MCF 10A (cell line): Measurements from ENCODE around the gene TOMM40. TPM values are rescaled to one million over a fixed set of nuclear protein-coding genes. Genes with fewer than 3 reads are reported as not detected.
A peak's percentile ranks its signal among the peaks of the same experiment; 100 is the strongest.

ENCODE experiments used
- BruUV-seq: library from RNA; stranded (reverse); fragments of 400-500 nt; replicated peaks from 2 replicates; lab custom pipeline; 2021; lab: Mats Ljungman, UMichigan
- CTCF ChIA-PET: fragments of 300-600 bp; sonication (Branson Sonifier 250); formaldehyde crosslinking; extraction: SDS; loops from one replicate; lab custom pipeline; 2021; ENCODE audit warnings: antibody characterized with exemption, inconsistent platforms; lab: Yijun Ruan, JAX
- POLR2A ChIA-PET: fragments of 300-600, 350-650 bp; sonication (Branson Sonifier 250); formaldehyde crosslinking; extraction: SDS; loops from one replicate; lab custom pipeline; 2020; ENCODE audit warnings: antibody characterized with exemption, inconsistent platforms; lab: Yijun Ruan, JAX
- DNase-seq: peaks from one replicate; pipeline ENCODE4 v3.0.0-alpha.2; 2018; ENCODE audit not compliant: unreplicated experiment
- H3K27ac Mint-ChIP-seq: one replicate; pipeline ENCODE4 v1.8.0; 2022; ENCODE audit warnings: mild to moderate bottlenecking, low read depth, mixed read lengths; ENCODE audit not compliant: unreplicated experiment
- H3K27me3 Mint-ChIP-seq: one replicate; pipeline ENCODE4 v1.8.0; 2022; ENCODE audit warnings: mixed read lengths; ENCODE audit not compliant: insufficient read depth, unreplicated experiment
- H3K36me3 Mint-ChIP-seq: one replicate; pipeline ENCODE4 v1.8.0; 2022; ENCODE audit warnings: mild to moderate bottlenecking, moderate library complexity, mixed read lengths; ENCODE audit not compliant: insufficient read depth, unreplicated experiment
- H3K4me1 Mint-ChIP-seq: one replicate; pipeline ENCODE4 v1.8.0; 2022; ENCODE audit warnings: mixed read lengths; ENCODE audit not compliant: insufficient read depth, unreplicated experiment
- H3K4me3 Mint-ChIP-seq: one replicate; pipeline ENCODE4 v1.8.0; 2022; ENCODE audit warnings: mild to moderate bottlenecking, moderate library complexity, mixed read lengths; ENCODE audit not compliant: unreplicated experiment
- H3K9me3 Mint-ChIP-seq: one replicate; pipeline ENCODE4 v1.8.0; 2022; ENCODE audit warnings: mixed read lengths; ENCODE audit not compliant: unreplicated experiment
- intact Hi-C: fragments of 100-400 bp; cut with micrococcal nuclease; formaldehyde crosslinking; loops from 2 replicates; pipeline ENCODE4 v1.14.1; 2022
- total RNA-seq: library from RNA; stranded (reverse); gene quantifications from 2 replicates; pipeline ENCODE4 v1.2.3, GENCODE V29; 2022
- TF ChIP-seq, protein P1 (sequence below): fragments of 200-600 bp; IDR thresholded peaks from one replicate; pipeline ENCODE4 v1.8.0; 2022; ENCODE audit warnings: antibody characterized with exemption, mild to moderate bottlenecking; ENCODE audit not compliant: unreplicated experiment

The TOMM40 gene
- total RNA-seq, 1 experiment from 2014 or later: 114 TPM

DNA sequence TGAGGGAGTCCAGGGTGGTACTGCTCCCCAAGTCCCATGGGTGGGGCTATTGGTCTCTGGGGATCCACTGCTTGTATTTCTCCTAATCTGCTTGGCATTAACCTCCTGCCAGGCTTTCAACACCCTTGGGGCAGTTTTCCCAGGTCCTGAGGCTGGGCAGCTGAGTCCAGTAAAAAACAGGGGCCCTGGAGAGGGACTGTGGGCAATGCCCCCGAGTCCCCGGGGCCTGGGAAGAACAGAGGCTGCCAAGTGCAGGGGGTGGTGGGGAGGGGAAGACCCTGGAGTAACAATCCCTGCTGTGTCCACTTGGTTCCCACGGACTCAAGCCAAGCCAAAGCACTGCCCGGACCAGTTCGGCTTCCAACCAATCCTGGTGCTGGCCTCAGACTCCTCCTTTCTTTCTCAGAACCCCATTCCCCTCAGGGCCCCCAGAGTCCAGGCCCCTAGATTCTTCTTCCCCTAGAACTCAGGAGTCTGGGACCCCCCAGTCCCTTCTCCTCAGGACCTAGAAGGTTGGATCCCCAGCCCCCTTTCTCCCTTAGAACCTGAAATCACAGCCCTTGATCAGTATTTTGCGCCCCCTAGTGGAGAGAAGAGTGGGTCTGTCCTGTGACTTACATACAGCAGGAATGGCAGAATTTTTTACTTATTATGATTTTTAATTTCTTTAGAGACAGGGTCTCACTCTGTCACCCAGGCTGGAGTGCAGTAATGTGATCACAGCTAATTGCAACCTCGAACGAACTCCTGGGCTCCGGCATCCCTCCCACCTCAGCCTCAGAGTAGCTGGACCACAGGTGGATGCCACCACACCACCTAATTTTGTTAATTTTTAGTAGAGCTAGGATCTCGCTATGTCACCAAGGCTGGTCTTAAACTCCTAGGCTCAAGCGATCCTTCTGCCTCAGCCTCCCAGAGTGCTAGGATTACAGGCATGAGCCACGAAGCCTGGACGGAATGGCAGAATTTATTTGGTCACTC, 60.4 kb downstream of the TOMM40 start:
- intact Hi-C loops: loop anchor here (1.0 to 5.0 kb wide), 4 partner anchors 41 to 381 kb away; partner anchors contain the start of gene NECTIN2
- peaks cover 12% of the 10 kb centered on the region for H3K36me3 Mint-ChIP-seq
- H3K4me1 Mint-ChIP-seq: peaks cover 14% of the 10 kb centered on the region
- DNase-seq: peak; percentile 87
- no peak overlapping the region for H3K4me3 Mint-ChIP-seq
- TF ChIP-seq, protein P1, sequence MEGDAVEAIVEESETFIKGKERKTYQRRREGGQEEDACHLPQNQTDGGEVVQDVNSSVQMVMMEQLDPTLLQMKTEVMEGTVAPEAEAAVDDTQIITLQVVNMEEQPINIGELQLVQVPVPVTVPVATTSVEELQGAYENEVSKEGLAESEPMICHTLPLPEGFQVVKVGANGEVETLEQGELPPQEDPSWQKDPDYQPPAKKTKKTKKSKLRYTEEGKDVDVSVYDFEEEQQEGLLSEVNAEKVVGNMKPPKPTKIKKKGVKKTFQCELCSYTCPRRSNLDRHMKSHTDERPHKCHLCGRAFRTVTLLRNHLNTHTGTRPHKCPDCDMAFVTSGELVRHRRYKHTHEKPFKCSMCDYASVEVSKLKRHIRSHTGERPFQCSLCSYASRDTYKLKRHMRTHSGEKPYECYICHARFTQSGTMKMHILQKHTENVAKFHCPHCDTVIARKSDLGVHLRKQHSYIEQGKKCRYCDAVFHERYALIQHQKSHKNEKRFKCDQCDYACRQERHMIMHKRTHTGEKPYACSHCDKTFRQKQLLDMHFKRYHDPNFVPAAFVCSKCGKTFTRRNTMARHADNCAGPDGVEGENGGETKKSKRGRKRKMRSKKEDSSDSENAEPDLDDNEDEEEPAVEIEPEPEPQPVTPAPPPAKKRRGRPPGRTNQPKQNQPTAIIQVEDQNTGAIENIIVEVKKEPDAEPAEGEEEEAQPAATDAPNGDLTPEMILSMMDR: peak; percentile 84
- ChIA-PET CTCF (interaction anchor here (0.5 to 6.4 kb wide), 28 partner anchors 10 to 806 kb away, joined by 3 to 49 read pairs (median 4); partner anchors contain the start of genes APOE and NECTIN2), POLR2A (interaction anchor here (0.6 to 0.7 kb wide), 3 partner anchors 25 to 230 kb away, joined by 3 to 4 read pairs (median 3); no protein-coding TSS in a partner anchor)
- H3K27ac Mint-ChIP-seq: no peak overlapping the region
- BruUV-seq: no TSS peak
- no peaks in the 10 kb centered on the region for H3K27me3 Mint-ChIP-seq
- H3K9me3 Mint-ChIP-seq: no peaks in the 10 kb centered on the region

Other genes starting within 250 kb of the TOMM40 start
- 140 and 141 TPM in 2 replicates for gene PVR, start 247.3 kb upstream of the TOMM40 start, total RNA-seq
- 13.2 and 25.6 TPM in 2 replicates for gene CEACAM19, start 219.8 kb upstream of the TOMM40 start, total RNA-seq
- gene CEACAM16, start 192.1 kb upstream of the TOMM40 start, total RNA-seq: not detected in 2 replicates
- gene BCL3, start 142.5 kb upstream of the TOMM40 start, total RNA-seq: 24.4 and 32.1 TPM in 2 replicates
- gene CBLC, start 113.4 kb upstream of the TOMM40 start, total RNA-seq: 9.6 and 14.6 TPM in 2 replicates
- gene BCAM, start 82.2 kb upstream of the TOMM40 start, total RNA-seq: 2.9 and 5.0 TPM in 2 replicates
- gene NECTIN2, start 45.0 kb upstream of the TOMM40 start, total RNA-seq: 46.5 and 56.7 TPM in 2 replicates
- gene APOE, start 14.5 kb downstream of the TOMM40 start, total RNA-seq: 3.3 and 7.0 TPM in 2 replicates
- 1.1 and 2.7 TPM in 2 replicates for gene APOC1, start 23.4 kb downstream of the TOMM40 start, total RNA-seq
- not detected in 2 replicates for gene APOC4, start 51.0 kb downstream of the TOMM40 start, total RNA-seq
- gene APOC2, start 54.8 kb downstream of the TOMM40 start, total RNA-seq: not detected in 2 replicates
- gene CLPTM1, start 64.1 kb downstream of the TOMM40 start, total RNA-seq: 91.3 and 101 TPM in 2 replicates
- gene RELB, start 110.2 kb downstream of the TOMM40 start, total RNA-seq: 27.0 and 39.8 TPM in 2 replicates
- gene CLASRP, start 147.8 kb downstream of the TOMM40 start, total RNA-seq: 71.7 and 83.5 TPM in 2 replicates
- 2.0 and 2.7 TPM in 2 replicates for gene ZNF296, start 185.2 kb downstream of the TOMM40 start, total RNA-seq
- gene GEMIN7, start 188.0 kb downstream of the TOMM40 start, total RNA-seq: 21.0 and 21.8 TPM in 2 replicates
- 22.0 and 22.5 TPM in 2 replicates for gene PPP1R37, start 201.9 kb downstream of the TOMM40 start, total RNA-seq